ENCODE results near the gene GRAMD4. TPM values are rescaled to one million over a fixed set of nuclear protein-coding genes. Genes with fewer than 3 reads are reported as not detected.

Gene GRAMD4
- total RNA-seq, 1 donor from 2014 or later = 26.1 TPM

DNA sequence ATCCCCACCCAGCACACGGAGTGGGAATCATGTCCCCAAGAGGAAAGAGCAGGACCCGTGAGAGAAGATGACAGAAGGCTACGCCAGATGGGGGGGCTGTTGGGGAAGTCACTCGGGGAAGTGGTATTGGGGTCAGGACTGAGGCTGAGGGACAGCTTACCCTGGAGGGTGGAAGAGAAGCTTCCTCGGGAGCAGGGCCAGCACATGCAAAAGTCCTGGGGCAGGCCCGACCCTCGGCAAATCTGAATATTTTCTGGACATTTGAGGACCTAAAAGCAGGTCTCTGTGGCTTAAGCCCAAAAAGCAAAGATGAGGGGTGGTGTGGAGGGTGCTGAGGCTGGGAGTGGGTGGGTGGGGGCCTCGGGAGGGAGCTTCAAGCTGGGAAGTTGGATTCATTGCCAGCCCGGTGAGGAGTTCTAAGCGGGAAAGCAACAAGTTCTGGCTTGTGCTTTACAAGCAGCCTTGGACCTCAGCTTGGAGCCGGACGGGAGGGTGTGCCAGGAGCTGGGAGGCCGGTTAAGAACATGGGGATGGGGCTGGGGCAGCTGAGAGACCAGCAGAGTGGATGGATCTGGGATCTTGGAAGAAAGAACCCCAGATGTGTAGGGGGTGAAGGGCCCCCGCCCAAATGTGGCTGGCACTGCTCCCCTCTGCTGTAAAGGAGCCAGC lies 34.9 kb downstream of the GRAMD4 start:
- Histone ChIP-seq H3K9me3 (ENCODE audit: control insufficient read depth in 3 of 3, low read length in 3 of 3) (no peaks in the 10 kb centered on the region), H3K4me1 (ENCODE audit: control insufficient read depth in 3 of 3, insufficient read depth in 3 of 3, low read length in 3 of 3) (peaks cover 43 to 54% (median 50%) of the 10 kb centered on the region in 3 donors)

GRCh38 chr22:46655861-46656608 lies 35.8 kb downstream of the GRAMD4 start:
- Histone ChIP-seq H3K4me1 (ENCODE audit: control insufficient read depth in 3 of 3, insufficient read depth in 3 of 3, low read length in 3 of 3) (peaks cover 40 to 54% (median 50%) of the 10 kb centered on the region in 3 donors), H3K27ac (ENCODE audit: low read depth, low read length) (no peak overlapping the region), H3K36me3 (ENCODE audit: control insufficient read depth in 3 of 3, insufficient read depth in 3 of 3, low read length in 3 of 3) (peaks cover 0 to 4% (median 0%) of the 10 kb centered on the region in 3 donors), H3K4me3 (ENCODE audit: low read length in 3 of 3) (no peak overlapping the region), H3K9me3 (ENCODE audit: control insufficient read depth in 3 of 3, low read length in 3 of 3) (no peaks in the 10 kb centered on the region), H3K27me3 (ENCODE audit: control insufficient read depth in 3 of 3, insufficient read depth in 3 of 3, low read length in 3 of 3) (no peaks in the 10 kb centered on the region), H3K9ac (ENCODE audit: low read depth in 1 of 3, low read length in 3 of 3) (no peak overlapping the region)

More for the DNA sequence above, 34.9 kb downstream of the GRAMD4 start:
- no peak overlapping the region for H3K27ac ChIP-seq (ENCODE audit: low read depth, low read length)
- no peak overlapping the region for H3K4me3 ChIP-seq (ENCODE audit: low read length in 3 of 3)
- H3K27me3 ChIP-seq (ENCODE audit: control insufficient read depth in 3 of 3, insufficient read depth in 3 of 3, low read length in 3 of 3) = no peaks in the 10 kb centered on the region
- no peak overlapping the region for H3K9ac ChIP-seq (ENCODE audit: low read depth in 1 of 3, low read length in 3 of 3)
- H3K36me3 ChIP-seq (ENCODE audit: control insufficient read depth in 3 of 3, insufficient read depth in 3 of 3, low read length in 3 of 3) = peaks cover 0 to 4% (median 0%) of the 10 kb centered on the region in 3 donors

DNA sequence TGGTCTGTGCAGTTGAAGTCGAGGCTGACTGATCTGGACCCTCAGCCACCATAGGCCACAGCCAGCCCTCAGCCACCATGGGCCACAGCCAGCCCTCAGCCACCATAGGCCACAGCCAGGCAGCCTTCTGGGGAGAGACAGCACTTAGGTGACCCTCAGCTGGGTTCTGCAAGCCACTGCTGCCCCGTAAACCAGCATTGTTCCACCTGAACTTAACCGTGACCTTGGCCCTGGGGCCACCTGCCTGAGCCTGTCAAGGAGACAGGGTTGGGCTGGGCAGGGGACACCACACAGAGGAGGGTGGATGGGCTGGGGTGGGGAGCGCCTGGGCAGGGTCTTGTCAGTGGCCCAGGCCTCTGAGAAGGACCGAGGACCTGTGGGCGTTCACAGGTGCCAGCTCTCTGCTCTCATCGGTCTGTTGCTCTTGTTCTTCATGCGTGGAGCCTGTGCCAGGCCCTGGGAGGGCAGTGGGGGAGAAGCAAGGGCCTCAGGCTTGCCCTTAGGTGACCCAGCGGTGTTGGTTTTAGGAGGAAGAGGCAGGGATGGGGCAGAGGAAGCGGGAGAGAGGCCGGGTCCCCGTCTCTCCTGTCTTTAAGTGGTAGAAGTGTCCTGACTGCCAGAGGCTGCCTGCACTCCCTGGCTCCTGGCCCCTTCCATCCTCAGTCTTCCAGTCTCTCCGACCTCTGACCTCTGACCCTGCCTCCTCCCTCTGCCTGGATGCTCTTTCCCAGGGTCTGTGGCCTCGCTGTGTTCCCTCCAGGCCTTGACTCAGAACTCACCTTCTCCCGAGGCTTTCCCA lies 36.9 kb downstream of the GRAMD4 start:
- H3K4me3 ChIP-seq (ENCODE audit: low read length in 3 of 3) = no peak overlapping the region
- H3K9me3 ChIP-seq (ENCODE audit: control insufficient read depth in 3 of 3, low read length in 3 of 3) = no peaks in the 10 kb centered on the region
- no peak overlapping the region for H3K9ac ChIP-seq (ENCODE audit: low read depth in 1 of 3, low read length in 3 of 3)
- peaks cover 31 to 47% (median 44%) of the 10 kb centered on the region in 3 donors for H3K4me1 ChIP-seq (ENCODE audit: control insufficient read depth in 3 of 3, insufficient read depth in 3 of 3, low read length in 3 of 3)
- no peak overlapping the region for H3K27ac ChIP-seq (ENCODE audit: low read depth, low read length)
- H3K27me3 ChIP-seq (ENCODE audit: control insufficient read depth in 3 of 3, insufficient read depth in 3 of 3, low read length in 3 of 3) = no peaks in the 10 kb centered on the region
- H3K36me3 ChIP-seq (ENCODE audit: control insufficient read depth in 3 of 3, insufficient read depth in 3 of 3, low read length in 3 of 3) = peaks cover 0 to 6% (median 5%) of the 10 kb centered on the region in 3 donors

DNA sequence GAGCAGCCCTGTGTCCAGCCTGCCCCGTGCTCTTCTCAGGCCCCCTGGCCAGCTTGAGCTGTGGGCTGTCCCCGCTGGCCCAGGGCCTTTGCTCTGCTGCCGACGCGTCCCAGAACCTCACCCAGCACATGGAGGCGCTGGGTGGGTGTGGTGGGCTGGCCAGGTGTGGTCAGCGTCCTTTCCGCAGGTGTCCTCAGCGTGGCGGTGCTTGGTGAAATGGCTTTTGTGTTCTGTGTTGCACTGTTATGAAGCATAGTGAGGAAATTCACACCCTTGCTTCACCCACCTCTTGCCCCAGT lies 37.4 kb downstream of the GRAMD4 start:
- Histone ChIP-seq H3K27ac (ENCODE audit: low read depth, low read length) (no peak overlapping the region), H3K27me3 (ENCODE audit: control insufficient read depth in 3 of 3, insufficient read depth in 3 of 3, low read length in 3 of 3) (no peaks in the 10 kb centered on the region), H3K4me1 (ENCODE audit: control insufficient read depth in 3 of 3, insufficient read depth in 3 of 3, low read length in 3 of 3) (peaks cover 26 to 42% (median 38%) of the 10 kb centered on the region in 3 donors), H3K9me3 (ENCODE audit: control insufficient read depth in 3 of 3, low read length in 3 of 3) (no peaks in the 10 kb centered on the region), H3K9ac (ENCODE audit: low read depth in 1 of 3, low read length in 3 of 3) (no peak overlapping the region), H3K4me3 (ENCODE audit: low read length in 3 of 3) (no peak overlapping the region), H3K36me3 (ENCODE audit: control insufficient read depth in 3 of 3, insufficient read depth in 3 of 3, low read length in 3 of 3) (peaks cover 0 to 10% (median 6%) of the 10 kb centered on the region in 3 donors)

DNA sequence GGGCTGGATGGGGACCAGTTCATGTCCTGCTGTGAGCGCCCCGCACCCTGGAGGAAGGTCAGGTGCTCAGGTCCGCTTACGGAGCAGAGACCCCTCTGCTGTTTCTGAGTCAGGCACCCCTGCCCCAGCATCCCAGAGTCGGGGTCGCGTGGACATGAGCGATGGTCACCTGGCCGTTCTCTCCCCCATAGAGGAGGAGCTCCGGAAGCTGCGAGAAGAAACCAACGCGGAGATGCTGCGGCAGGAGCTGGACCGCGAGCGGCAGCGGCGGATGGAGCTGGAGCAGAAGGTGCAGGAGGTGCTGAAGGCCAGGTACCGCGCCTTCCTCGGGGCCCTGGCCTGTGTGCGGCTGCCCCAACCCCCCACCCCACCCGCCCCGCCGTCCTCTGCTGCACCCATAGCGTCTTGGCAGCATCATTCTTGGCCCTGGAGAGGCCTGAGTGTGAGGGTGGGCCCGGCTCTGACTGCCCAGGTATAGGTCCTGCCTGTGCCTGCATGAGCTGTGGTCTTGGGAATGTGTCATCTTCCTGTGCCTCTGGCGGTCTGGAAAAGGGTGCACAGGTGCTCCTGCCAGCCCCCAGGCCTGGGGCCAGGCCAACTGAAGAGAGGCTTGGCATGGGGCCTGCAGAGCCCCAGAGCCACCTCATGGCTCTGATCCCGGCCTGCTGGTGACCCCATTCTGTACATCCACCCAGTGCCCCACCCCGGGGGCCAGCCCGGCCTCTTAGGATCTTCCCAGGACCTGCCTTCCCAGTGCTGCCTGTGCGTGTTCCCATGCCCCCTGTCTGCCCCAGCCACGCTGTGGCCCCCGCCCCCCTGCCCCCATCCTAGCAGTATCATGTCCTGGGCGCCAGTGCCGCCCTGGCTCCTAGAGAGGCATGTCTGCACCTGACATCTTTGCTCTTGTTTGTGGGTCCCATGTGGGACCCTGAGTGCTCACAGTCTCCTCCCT lies 38.1 kb downstream of the GRAMD4 start:
- Histone ChIP-seq H3K9me3 (ENCODE audit: control insufficient read depth in 3 of 3, low read length in 3 of 3) (no peaks in the 10 kb centered on the region), H3K4me3 (ENCODE audit: low read length in 3 of 3) (no peak overlapping the region), H3K27ac (ENCODE audit: low read depth, low read length) (no peak overlapping the region), H3K4me1 (ENCODE audit: control insufficient read depth in 3 of 3, insufficient read depth in 3 of 3, low read length in 3 of 3) (peaks cover 24 to 35% (median 32%) of the 10 kb centered on the region in 3 donors), H3K36me3 (ENCODE audit: control insufficient read depth in 3 of 3, insufficient read depth in 3 of 3, low read length in 3 of 3) (peaks cover 0 to 11% (median 6%) of the 10 kb centered on the region in 3 donors), H3K27me3 (ENCODE audit: control insufficient read depth in 3 of 3, insufficient read depth in 3 of 3, low read length in 3 of 3) (no peaks in the 10 kb centered on the region), H3K9ac (ENCODE audit: low read depth in 1 of 3, low read length in 3 of 3) (no peak overlapping the region)

DNA sequence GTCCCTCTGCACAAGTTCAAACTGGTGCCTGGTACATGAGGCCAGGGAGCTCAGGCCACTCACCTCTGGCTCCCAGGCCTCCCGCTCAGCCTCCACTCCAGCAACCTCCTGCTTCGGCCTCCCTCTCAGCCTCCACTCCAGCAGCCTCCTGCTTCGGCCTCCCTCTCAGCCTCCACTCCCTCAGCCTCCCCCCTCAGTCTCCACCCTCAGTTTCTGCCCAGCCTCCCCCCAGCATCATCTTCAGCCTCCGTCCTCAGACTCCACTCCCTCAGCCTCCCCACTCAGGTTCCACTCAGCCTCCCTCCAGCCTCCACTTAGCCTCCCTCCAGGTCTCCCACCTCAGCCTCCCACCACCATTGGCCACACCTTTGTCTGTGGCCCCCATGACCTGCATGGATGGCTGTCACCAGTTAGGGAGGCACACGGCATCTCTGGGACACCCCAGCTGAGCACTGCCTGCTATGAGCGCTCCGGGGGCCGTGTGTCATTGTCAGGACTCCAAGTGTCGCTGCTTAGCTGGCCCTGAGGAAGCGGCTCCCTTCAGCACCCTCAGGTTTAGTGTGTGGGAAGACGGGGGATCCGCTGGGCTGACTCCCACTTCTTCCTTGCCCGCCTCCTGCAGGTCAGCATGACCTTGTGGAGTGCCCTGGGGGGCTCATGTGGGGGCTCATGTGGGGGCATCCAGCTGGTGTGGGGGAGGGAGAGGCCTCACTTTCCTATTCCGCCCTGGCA lies 39.0 kb downstream of the GRAMD4 start:
- no peak overlapping the region for H3K4me3 ChIP-seq (ENCODE audit: low read length in 3 of 3)
- H3K27ac ChIP-seq (ENCODE audit: low read depth, low read length) = no peak overlapping the region
- H3K27me3 ChIP-seq (ENCODE audit: control insufficient read depth in 3 of 3, insufficient read depth in 3 of 3, low read length in 3 of 3) = no peaks in the 10 kb centered on the region
- peaks cover 19 to 29% (median 27%) of the 10 kb centered on the region in 3 donors for H3K4me1 ChIP-seq (ENCODE audit: control insufficient read depth in 3 of 3, insufficient read depth in 3 of 3, low read length in 3 of 3)
- H3K36me3 ChIP-seq (ENCODE audit: control insufficient read depth in 3 of 3, insufficient read depth in 3 of 3, low read length in 3 of 3) = peaks cover 0 to 16% (median 13%) of the 10 kb centered on the region in 3 donors
- no peak overlapping the region for H3K9ac ChIP-seq (ENCODE audit: low read depth in 1 of 3, low read length in 3 of 3)
- no peaks in the 10 kb centered on the region for H3K9me3 ChIP-seq (ENCODE audit: control insufficient read depth in 3 of 3, low read length in 3 of 3)

DNA sequence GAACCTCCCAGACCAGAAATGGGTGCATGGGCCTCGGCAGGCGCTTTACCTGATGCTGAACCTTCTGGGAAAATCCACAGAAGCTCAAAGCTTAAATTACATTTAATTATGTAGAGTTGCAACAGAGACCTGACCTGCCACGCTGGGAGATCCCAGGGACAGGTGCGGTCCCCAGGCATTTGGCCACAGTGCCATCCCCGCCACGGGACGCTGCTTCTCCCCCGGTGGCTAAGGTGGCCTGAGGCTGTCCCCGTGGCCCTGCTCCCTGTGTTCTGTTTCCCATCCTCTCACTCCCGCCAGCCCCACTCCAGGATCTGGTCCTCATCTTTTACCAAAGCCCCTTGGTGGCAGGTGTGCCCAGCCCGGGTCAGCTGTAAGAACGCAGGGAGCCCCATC lies 39.6 kb downstream of the GRAMD4 start:
- H3K4me1 ChIP-seq (ENCODE audit: control insufficient read depth in 3 of 3, insufficient read depth in 3 of 3, low read length in 3 of 3) = peaks cover 19 to 29% (median 27%) of the 10 kb centered on the region in 3 donors
- H3K27ac ChIP-seq (ENCODE audit: low read depth, low read length) = no peak overlapping the region
- no peaks in the 10 kb centered on the region for H3K9me3 ChIP-seq (ENCODE audit: control insufficient read depth in 3 of 3, low read length in 3 of 3)
- peaks cover 4 to 19% (median 18%) of the 10 kb centered on the region in 3 donors for H3K36me3 ChIP-seq (ENCODE audit: control insufficient read depth in 3 of 3, insufficient read depth in 3 of 3, low read length in 3 of 3)
- H3K4me3 ChIP-seq (ENCODE audit: low read length in 3 of 3) = no peak overlapping the region
- H3K9ac ChIP-seq (ENCODE audit: low read depth in 1 of 3, low read length in 3 of 3) = peak overlapping the region in 1 of 3 donors; percentile 50
- no peaks in the 10 kb centered on the region for H3K27me3 ChIP-seq (ENCODE audit: control insufficient read depth in 3 of 3, insufficient read depth in 3 of 3, low read length in 3 of 3)

DNA sequence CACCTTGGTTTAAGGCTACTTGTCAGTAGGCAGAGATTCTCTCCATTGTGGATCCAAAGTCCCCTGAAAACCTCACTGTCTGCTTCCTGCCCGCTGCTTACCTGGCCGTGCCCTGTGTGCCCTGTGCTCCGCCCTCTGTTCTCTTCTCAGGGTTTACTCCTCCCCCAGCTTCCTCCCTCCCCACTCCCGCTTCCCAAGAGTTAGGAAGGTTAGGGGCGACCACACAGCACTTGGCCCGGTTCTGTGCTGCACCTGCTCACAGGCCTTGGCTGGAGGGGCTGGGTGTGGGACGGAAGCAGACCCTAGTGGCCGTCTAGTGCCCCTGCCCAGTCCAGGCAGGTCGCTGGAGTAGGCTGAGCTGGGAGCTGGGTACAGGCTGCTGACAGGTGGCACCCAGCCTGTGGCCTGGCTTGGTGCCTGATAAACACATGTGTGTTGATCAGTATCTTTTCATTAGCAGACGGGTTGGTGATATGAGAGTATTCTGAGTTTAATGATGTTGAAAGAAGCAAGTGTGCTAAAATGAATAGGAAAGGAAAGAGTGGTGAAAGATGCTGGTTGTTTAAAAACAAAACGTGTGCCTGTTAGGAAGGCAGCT lies 40.5 kb downstream of the GRAMD4 start:
- Histone ChIP-seq H3K27ac (ENCODE audit: low read depth, low read length) (no peak overlapping the region), H3K36me3 (ENCODE audit: control insufficient read depth in 3 of 3, insufficient read depth in 3 of 3, low read length in 3 of 3) (peaks cover 11 to 27% (median 24%) of the 10 kb centered on the region in 3 donors), H3K9me3 (ENCODE audit: control insufficient read depth in 3 of 3, low read length in 3 of 3) (no peaks in the 10 kb centered on the region), H3K27me3 (ENCODE audit: control insufficient read depth in 3 of 3, insufficient read depth in 3 of 3, low read length in 3 of 3) (no peaks in the 10 kb centered on the region), H3K4me1 (ENCODE audit: control insufficient read depth in 3 of 3, insufficient read depth in 3 of 3, low read length in 3 of 3) (peaks cover 19 to 29% (median 27%) of the 10 kb centered on the region in 3 donors), H3K9ac (ENCODE audit: low read depth in 1 of 3, low read length in 3 of 3) (peak overlapping the region in 1 of 3 donors; percentile 50), H3K4me3 (ENCODE audit: low read length in 3 of 3) (no peak overlapping the region)

Data from skeletal muscle tissue (tissue), 4 donors.